Common myeloid progenitor, CD34-positive (primary cell): Measurements from ENCODE around the gene ANKUB1.
A peak's percentile ranks its signal among the peaks of the same experiment; 100 is the strongest.

Experiments
- CTCF ChIA-PET: fragments of 350-600 bp; sonication (Branson Sonifier 250); formaldehyde crosslinking; loops from one replicate; lab custom pipeline; 2021; ENCODE audit warnings: antibody characterized with exemption; lab: Charles Lee
- POLR2A ChIA-PET: fragments of 350-600 bp; sonication (Branson Sonifier 250); formaldehyde crosslinking; loops from one replicate; lab custom pipeline; 2021; ENCODE audit warnings: antibody characterized with exemption; lab: Charles Lee
- DNase-seq, 3 donors: peaks; one replicate each; pipeline versions ENCODE4 v3.0.0 to v3.0.0-alpha.2; 2013
- H3K27ac ChIP-seq, 2 experiments: 1 replicate in 1 of 2; 2 replicates in 1 of 2; pipeline ENCODE4 v1.7.0; 2013; ENCODE audit warnings: inconsistent platforms in 2 of 2, low read length in 2 of 2, mild to moderate bottlenecking in 2 of 2, low read depth in 1 of 2, moderate library complexity in 1 of 2; ENCODE audit not compliant: severe bottlenecking in 2 of 2, insufficient read depth in 1 of 2, poor library complexity in 1 of 2
- H3K27me3 ChIP-seq, 5 experiments: replicated peaks in 2 of 5; 1 replicate in 3 of 5; 2 replicates in 2 of 5; pipeline versions ENCODE4 v1.6.1 to v1.7.0; 2013; ENCODE audit warnings: low read length in 4 of 5, mild to moderate bottlenecking in 2 of 5, moderate library complexity in 2 of 5, inconsistent platforms in 1 of 5; ENCODE audit not compliant: insufficient read depth in 5 of 5, control insufficient read depth in 4 of 5
- H3K36me3 ChIP-seq, 4 experiments: 1 replicate in 2 of 4; 2 replicates in 2 of 4; pipeline versions ENCODE4 v1.6.1 to v1.7.0; 2013; ENCODE audit warnings: low read length in 3 of 4, control low read depth in 1 of 4, mild to moderate bottlenecking in 1 of 4; ENCODE audit not compliant: control insufficient read depth in 4 of 4, insufficient read depth in 4 of 4
- H3K4me1 ChIP-seq, 4 experiments: 1 replicate in 3 of 4; 2 replicates in 1 of 4; pipeline versions ENCODE4 v1.6.1 to v1.7.1; 2013; ENCODE audit warnings: low read length in 3 of 4, mild to moderate bottlenecking in 3 of 4, control low read depth in 1 of 4, inconsistent platforms in 1 of 4, moderate library complexity in 1 of 4; ENCODE audit not compliant: control insufficient read depth in 4 of 4, insufficient read depth in 4 of 4; ENCODE audit errors: control extremely low read depth in 1 of 4
- H3K4me3 ChIP-seq, 7 experiments: 1 replicate in 4 of 7; 2 replicates in 3 of 7; pipeline versions ENCODE4 v1.5.1 to v1.7.0; 2013; ENCODE audit warnings: mild to moderate bottlenecking in 7 of 7, low read length in 6 of 7, moderate library complexity in 6 of 7, inconsistent platforms in 2 of 7, low read depth in 2 of 7, control low read depth in 1 of 7; ENCODE audit not compliant: insufficient read depth in 4 of 7, control insufficient read depth in 1 of 7; ENCODE audit errors: extremely low read depth in 1 of 7
- H3K9me3 ChIP-seq, 5 experiments: 1 replicate in 4 of 5; 2 replicates in 1 of 5; pipeline versions ENCODE4 v1.6.1 to v1.7.1; 2013; ENCODE audit warnings: low read length in 4 of 5, mild to moderate bottlenecking in 2 of 5, inconsistent platforms in 1 of 5, low read depth in 1 of 5, moderate library complexity in 1 of 5; ENCODE audit not compliant: control insufficient read depth in 4 of 5, insufficient read depth in 2 of 5; ENCODE audit errors: control extremely low read depth in 1 of 5
- WGBS: methylation state at CpG from one replicate; pipeline ENCODE4 v1.1.5; 2013; ENCODE audit not compliant: insufficient coverage; 5-methylcytosine and 5-hydroxymethylcytosine counted together

ANKUB1 gene

GRCh38 chr3:149736953-149737205 lies 55.5 kb downstream of the ANKUB1 start:
- Histone ChIP-seq H3K27ac (no peak overlapping the region), H3K4me1 (peaks cover 9 to 23% (median 15%) of the 10 kb centered on the region in 4 experiments), H3K36me3 (peaks cover 5 to 11% (median 7%) of the 10 kb centered on the region in 4 experiments), H3K27me3 (no peaks in the 10 kb centered on the region), H3K4me3 (no peak overlapping the region), H3K9me3 (no peaks in the 10 kb centered on the region)
- DNase-seq = peak; percentile 52 to 88 (median 80)
- ChIA-PET CTCF (interaction anchor here (1.0 to 1.7 kb wide), 3 partner anchors 19 to 364 kb away, joined by 3 to 4 read pairs (median 4); no protein-coding TSS in a partner anchor), POLR2A (no interaction called here)

GRCh38 chr3:149736175-149736952 lies 56.0 kb downstream of the ANKUB1 start:
- DNase-seq = peak in 1 of 3 donors; percentile 20
- CTCF ChIA-PET = interaction anchor here (0.7 to 1.7 kb wide), 4 partner anchors 19 to 374 kb away, joined by 3 to 4 read pairs (median 4); no protein-coding TSS in a partner anchor
- H3K36me3 ChIP-seq = peaks cover 3 to 10% (median 7%) of the 10 kb centered on the region in 4 experiments
- peak overlapping the region in 1 of 7 experiments; percentile 9 for H3K4me3 ChIP-seq
- peaks cover 9 to 23% (median 15%) of the 10 kb centered on the region in 4 experiments for H3K4me1 ChIP-seq
- no peak overlapping the region for H3K27ac ChIP-seq
- H3K27me3 ChIP-seq = no peaks in the 10 kb centered on the region
- no peaks in the 10 kb centered on the region for H3K9me3 ChIP-seq
- 17% methylated on average over 2 of the region's 2 CpGs for WGBS
- POLR2A ChIA-PET = no interaction called here

GRCh38 chr3:149732234-149732633 lies 60.1 kb downstream of the ANKUB1 start:
- ChIA-PET POLR2A (no interaction called here), CTCF (interaction anchor here (1.1 to 1.8 kb wide), 2 partner anchors 8 to 15 kb away, joined by 4 to 5 read pairs; no protein-coding TSS in a partner anchor)
- no peak for DNase-seq
- no peaks in the 10 kb centered on the region for H3K9me3 ChIP-seq
- no peak overlapping the region for H3K27ac ChIP-seq
- H3K27me3 ChIP-seq = no peaks in the 10 kb centered on the region
- WGBS = 100% methylated on average over 3 of the region's 3 CpGs
- no peak overlapping the region for H3K4me3 ChIP-seq
- H3K36me3 ChIP-seq = no peaks in the 10 kb centered on the region
- H3K4me1 ChIP-seq = peaks cover 9 to 16% (median 13%) of the 10 kb centered on the region in 4 experiments

- CTCF ChIA-PET = interaction anchor here (2.8 kb wide), 1 partner anchor 11 kb away, joined by 10 read pairs; no protein-coding TSS in a partner anchor
- POLR2A ChIA-PET = no interaction called here
These were observed 64.7 kb downstream of the ANKUB1 start for GRCh38 chr3:149727656-149728055.

GRCh38 chr3:149726716-149727407 lies 65.5 kb downstream of the ANKUB1 start:
- no peaks in the 10 kb centered on the region for H3K4me1 ChIP-seq
- H3K4me3 ChIP-seq = no peak overlapping the region
- CTCF ChIA-PET = interaction anchor here (0.7 to 2.8 kb wide), 2 partner anchors 10 to 185 kb away, joined by 3 to 10 read pairs; no protein-coding TSS in a partner anchor
- H3K27me3 ChIP-seq = no peaks in the 10 kb centered on the region
- H3K27ac ChIP-seq = no peak overlapping the region
- no peak for DNase-seq
- H3K9me3 ChIP-seq = peaks cover 0 to 1% (median 0%) of the 10 kb centered on the region in 5 experiments
- no CpG with 5 or more reads among the region's 2 CpGs for WGBS
- no peaks in the 10 kb centered on the region for H3K36me3 ChIP-seq
- POLR2A ChIA-PET = no interaction called here

More at GRCh38 chr3:149727656-149728055, 64.7 kb downstream of the ANKUB1 start:
- Histone ChIP-seq H3K36me3 (no peaks in the 10 kb centered on the region), H3K27ac (no peak overlapping the region), H3K4me3 (no peak overlapping the region), H3K4me1 (no peaks in the 10 kb centered on the region), H3K9me3 (no peaks in the 10 kb centered on the region), H3K27me3 (no peaks in the 10 kb centered on the region)
- DNase-seq = no peak
- WGBS = 100% methylated on average over 1 of the region's 2 CpGs

GRCh38 chr3:149723781-149724180 lies 68.6 kb downstream of the ANKUB1 start:
- H3K9me3 ChIP-seq = peaks cover 0 to 11% (median 1%) of the 10 kb centered on the region in 5 experiments
- no peaks in the 10 kb centered on the region for H3K27me3 ChIP-seq
- H3K4me3 ChIP-seq = no peak overlapping the region
- H3K27ac ChIP-seq = no peak overlapping the region
- POLR2A ChIA-PET = no interaction called here
- CTCF ChIA-PET = interaction anchor here (0.7 to 2.5 kb wide), 2 partner anchors 9 to 193 kb away, joined by 4 to 8 read pairs; no protein-coding TSS in a partner anchor
- no peaks in the 10 kb centered on the region for H3K36me3 ChIP-seq
- H3K4me1 ChIP-seq = no peaks in the 10 kb centered on the region
- no peak for DNase-seq

GRCh38 chr3:149720918-149721317 lies 71.4 kb downstream of the ANKUB1 start:
- DNase-seq = no peak
- H3K27me3 ChIP-seq = no peaks in the 10 kb centered on the region
- H3K4me3 ChIP-seq = no peak overlapping the region
- POLR2A ChIA-PET = no interaction called here
- no peaks in the 10 kb centered on the region for H3K4me1 ChIP-seq
- H3K36me3 ChIP-seq = no peaks in the 10 kb centered on the region
- CTCF ChIA-PET = interaction anchor here (1.7 kb wide), 1 partner anchor 50 kb away, joined by 6 read pairs; no protein-coding TSS in a partner anchor
- no CpG with 5 or more reads among the region's 2 CpGs for WGBS
- H3K27ac ChIP-seq = no peak overlapping the region
- peaks cover 0 to 11% (median 1%) of the 10 kb centered on the region in 5 experiments for H3K9me3 ChIP-seq
